GM23248 (cell line): ENCODE results near the gene DGKB.
"Not testable (repeated sequence)": the region's sequence is repeated elsewhere in the genome, so short reads cannot be mapped to it uniquely, and the experiment has no call there.

ENCODE experiments used
- EZH2 ChIP-seq: fragments of 200-600 bp; sonication (generic); IDR thresholded peaks from 2 replicates; pipeline ENCODE4 v1.6.1; 2018; ENCODE audit warnings: antibody characterized with exemption, mild to moderate bottlenecking; ENCODE audit not compliant: insufficient read depth, poor library complexity, severe bottlenecking
- EZH2phosphoT487 ChIP-seq: fragments of 200-600 bp; sonication (generic); IDR thresholded peaks from 2 replicates; pipeline ENCODE4 v1.6.1; 2018; ENCODE audit warnings: antibody characterized with exemption, moderate library complexity, mild to moderate bottlenecking, low read depth; ENCODE audit not compliant: insufficient read depth

DNA sequence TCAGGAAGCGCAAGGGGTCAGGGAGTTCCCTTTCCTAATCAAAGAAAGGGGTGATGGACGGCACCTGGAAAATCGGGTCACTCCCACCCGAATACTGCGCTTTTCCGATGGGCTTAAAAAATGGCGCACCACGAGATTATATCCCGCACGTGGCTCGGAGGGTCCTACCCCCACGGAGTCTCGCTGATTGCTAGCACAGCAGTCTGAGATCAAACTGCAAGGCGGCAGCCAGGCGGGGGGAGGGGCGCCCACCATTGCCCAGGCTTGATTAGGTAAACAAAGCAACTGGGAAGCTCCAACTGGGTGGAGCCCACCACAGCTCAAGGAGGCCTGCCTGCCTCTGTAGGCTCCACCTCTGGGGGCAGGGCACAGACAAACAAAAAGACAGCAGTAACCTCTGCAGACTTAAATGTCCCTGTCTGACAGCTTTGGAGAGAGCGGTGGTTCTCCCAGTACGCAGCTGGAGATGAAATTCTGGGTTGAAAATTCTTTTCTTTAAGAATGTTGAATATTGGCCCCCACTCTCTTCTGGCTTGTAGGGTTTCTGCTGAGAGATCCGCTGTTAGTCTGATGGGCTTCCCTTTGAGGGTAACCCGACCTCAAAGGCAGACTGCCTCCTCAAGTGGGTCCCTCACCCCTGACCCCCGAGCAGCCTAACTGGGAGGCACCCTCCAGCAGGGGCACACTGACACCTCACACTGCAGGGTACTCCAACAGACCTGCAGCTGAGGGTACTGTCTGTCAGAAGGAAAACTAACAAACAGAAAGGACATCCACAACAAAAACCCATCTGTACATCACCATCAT is 623.3 kb downstream of the DGKB start:
- not testable (repeated sequence) for TF ChIP-seq EZH2, EZH2phosphoT487
